Measurements from ENCODE around the gene ZCWPW1.
A peak's percentile ranks its signal among the peaks of the same experiment; 100 is the strongest.
"Not testable (repeated sequence)": the region's sequence is repeated elsewhere in the genome, so short reads cannot be mapped to it uniquely, and the experiment has no call there.

Gene ZCWPW1

GRCh38 chr7:100371561-100372171 is 56.8 kb downstream of the ZCWPW1 start:
- no peak for DNase-seq

- DNase-seq = no peak
Observed at GRCh38 chr7:100370746-100371145, 57.8 kb downstream of the ZCWPW1 start.

GRCh38 chr7:100370303-100370702 is 58.2 kb downstream of the ZCWPW1 start:
- DNase-seq = peak in 1 of 2 experiments; percentile 42

DNA sequence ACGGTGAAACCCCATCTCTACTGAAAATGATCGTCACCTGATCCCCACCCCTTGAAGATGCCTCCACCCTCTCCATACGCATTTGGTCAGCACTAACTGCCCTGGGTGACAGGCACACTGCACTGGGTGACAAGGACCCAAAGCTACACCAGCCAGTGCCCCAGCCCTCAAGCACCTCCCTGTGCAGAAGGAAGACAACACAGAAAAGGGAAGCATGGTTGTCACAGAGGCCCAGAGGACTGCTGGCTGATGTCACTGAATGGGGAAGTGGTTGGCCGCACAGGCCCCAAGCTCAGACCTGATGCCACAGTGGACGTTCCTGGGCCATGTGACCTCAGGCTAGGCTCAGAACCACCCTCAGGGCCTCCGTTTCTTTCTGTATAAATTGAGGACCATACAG is 59.4 kb downstream of the ZCWPW1 start:
- DNase-seq = no peak

DNA sequence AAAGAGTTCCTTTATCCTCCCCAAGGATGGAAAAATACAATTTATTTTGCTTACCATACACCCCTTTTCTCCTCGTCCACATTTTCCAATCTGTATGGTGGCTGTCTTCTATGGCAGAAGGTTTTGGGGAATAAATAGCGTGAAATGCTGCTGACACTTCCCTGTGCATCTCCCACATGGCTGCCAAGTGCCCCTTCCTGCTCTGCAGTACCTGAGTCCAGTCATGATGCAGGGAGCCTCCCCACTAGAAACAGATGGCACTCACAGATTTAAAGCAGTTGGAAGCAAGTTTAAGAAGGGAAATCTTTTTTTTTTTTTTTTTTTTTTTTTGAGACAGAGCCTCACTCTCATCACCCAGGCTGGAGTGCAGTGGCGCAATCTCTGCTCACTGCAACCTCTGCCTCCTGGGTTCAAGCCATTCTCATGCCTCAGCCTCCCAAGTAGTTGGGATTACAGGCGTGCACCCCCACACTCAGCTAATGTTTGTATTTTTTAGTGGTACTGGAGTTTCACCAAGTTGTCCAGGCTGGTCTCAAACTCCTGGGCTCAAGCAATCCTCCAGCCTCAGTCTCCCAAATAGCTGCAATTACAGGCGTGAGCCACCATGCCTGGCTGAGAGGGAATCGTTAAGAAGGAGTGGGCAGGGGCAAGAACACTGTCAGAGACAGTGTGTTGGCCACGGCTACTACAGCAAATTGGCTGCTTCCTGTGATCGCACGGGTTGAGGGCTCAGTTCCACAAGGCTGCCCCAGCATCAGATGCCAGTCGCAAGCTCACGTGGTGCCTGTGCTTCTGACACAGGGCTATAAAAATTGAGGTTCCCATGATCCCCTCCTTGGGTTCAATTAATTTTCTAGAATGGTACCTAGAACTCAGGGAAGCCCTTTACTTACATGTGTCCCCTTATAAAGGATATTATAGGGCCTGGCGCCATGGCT is 60.6 kb downstream of the ZCWPW1 start:
- DNase-seq = no peak

GRCh38 chr7:100367251-100367620 is 61.3 kb downstream of the ZCWPW1 start:
- DNase-seq = no peak

DNA sequence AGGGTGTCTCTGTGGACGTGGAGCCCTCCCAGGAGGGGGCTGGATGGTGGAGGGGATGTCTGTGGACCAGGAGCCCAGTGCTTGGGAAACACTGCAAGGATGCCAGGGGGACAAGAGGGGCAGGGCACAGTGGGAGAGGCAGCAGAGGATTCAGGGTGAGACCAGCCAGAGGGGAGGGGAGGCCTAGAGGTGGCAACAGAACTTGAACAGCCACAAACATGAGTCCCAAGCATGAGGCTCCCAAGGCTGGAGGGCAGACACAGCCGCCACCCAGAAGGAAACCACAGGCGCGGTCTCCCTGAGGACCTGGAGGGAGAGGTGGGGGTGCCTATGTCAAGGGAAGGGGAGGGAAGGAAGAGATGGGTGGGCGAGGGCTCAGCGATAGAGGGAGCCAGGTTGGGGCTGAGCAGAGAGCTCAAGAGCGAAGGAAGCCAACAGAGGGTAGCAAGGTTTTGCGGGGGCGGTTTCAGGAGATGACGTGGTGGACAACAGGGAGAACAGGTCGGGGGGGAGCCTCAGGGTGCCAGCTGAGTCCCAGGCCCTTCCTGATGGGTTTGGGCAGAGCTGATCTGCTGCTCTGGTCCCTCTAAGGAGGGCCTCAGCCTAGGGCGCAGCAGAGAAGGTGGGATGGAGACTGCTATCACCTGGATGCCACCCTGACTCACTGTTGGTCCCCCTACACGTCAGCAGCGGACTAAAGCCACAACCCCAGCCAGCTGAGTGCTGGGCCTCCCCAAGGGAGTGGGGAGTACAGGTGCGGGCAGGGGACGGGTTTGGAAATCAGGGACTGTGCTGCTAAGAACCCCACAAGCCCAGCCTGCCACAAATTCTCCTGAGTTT is 61.9 kb downstream of the ZCWPW1 start:
- no peak for DNase-seq

DNA sequence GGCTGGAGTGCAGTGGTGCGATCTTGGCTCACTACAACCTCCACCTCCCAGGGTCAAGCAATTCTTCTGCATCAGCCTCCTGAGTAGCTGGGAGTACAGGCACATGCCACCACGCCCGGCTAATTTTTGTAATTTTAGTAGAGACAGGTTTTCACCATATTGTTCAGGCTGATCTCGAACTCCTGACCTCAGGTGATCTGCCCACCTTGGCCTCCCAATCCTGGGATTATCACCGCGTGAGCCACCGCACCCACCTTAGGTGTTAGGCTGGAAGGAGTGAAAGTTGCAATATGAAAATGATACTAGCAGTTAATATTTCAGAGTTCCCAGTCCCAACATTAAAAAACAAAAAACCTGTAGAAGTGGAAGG is 62.5 kb downstream of the ZCWPW1 start:
- DNase-seq = not testable (repeated sequence)

GRCh38 chr7:100364480-100364879 is 64.0 kb downstream of the ZCWPW1 start:
- no peak for DNase-seq

DNA sequence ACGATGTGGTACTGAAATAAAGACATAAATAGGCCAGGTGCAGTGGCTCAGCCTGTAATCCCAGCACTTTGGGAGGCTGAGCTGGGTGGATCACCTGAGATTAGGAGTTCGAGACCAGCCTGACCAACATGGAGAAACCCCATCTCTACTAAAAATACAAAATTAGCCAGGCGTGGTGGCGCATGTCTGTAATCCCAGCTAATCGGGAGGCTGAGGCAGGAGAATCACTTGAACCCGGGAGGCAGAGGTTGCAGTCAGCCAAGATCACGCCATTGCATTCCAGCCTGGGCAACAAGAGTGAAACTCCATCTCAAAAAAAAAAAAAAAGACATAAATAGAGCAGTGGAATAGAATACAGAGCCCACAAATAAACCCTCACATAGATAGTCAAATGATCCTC is 64.7 kb downstream of the ZCWPW1 start:
- DNase-seq = not testable (repeated sequence)

DNA sequence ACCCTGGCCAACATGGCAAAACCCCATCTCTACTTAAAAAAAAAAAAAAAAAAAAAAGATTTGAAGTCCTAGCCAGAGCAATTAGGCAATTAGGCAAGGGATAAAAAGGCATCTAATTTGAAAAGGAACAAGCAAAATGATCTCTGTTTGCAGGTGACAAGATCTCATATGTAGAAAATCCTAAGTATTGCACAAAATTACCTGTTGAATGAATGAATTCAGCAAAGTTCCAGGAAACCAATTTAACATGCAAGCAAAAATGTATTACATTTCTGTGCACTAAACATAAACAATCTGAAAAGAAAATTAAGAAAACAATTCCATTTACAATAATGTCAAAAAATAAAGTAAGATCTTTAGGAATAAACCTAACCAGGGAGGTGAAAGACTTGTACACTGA is 65.4 kb downstream of the ZCWPW1 start:
- no peak for DNase-seq

DNA sequence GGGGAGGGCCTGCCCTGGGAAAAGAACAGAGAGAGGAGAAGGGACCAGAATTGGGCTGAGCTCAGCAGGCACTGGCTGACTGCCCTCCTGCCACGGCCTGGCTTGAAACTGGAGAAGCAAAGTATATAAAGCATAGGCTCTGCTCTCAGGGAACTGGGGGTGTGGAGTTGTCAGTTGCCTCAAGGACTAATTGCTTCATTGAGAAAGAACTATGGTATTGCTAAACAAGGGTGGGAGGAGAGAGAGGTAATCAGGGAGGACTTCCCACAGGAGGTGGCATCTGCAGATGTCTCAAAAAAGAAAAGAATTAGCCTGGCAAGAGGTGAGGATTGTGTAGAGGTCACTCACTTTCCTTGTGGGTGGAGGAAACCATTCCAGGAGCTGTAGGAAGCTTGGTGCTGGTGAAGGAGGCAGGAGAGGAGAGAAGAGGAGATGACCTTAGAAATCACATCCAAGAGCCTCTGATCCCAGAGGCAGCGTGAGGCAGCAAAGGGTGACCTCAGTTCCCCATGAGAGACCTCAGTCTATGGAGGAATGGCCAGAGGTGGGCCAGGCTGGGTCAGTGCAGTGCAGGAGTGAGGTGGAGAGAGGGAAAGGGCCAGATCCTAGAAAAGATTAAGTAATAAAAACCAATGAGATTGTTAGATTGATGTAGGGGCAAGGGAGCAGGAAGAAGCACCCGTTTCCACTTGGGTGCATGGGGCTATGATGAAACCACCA is 68.2 kb downstream of the ZCWPW1 start:
- DNase-seq = no peak

- DNase-seq = no peak
Observed at GRCh38 chr7:100358857-100359212, 69.7 kb downstream of the ZCWPW1 start.

DNA sequence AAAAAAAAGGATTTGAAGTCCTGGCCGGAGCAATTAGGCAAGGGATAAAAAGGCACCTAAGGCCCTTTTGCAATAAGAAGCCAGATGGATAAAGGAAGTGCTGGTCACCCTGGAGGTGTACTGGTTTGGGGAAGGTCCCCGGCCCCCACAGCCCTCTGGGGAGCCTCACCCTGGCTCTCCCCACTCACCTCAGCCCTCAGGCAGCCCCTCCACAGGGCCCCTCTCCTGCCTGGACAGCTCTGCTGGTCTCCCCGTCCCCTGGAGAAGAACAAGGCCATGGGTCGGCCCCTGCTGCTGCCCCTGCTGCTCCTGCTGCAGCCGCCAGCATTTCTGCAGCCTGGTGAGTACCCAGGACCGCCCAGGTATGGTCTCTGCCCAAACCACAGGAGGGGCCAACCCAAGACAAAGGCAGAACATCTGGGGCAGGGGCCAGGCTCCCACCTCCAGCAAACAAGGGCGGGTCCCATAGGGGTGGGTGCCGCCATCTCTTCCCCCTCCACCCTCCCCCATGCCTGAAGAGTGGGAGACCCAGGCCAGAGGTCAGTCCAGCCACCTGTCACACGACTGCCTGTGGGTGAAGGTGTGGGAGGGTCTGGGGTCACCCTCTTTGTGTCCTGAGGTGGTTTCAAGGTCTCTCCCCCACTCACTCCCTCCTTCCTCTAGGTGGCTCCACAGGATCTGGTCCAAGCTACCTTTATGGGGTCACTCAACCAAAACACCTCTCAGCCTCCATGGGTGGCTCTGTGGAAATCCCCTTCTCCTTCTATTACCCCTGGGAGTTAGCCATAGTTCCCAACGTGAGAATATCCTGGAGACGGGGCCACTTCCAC is 70.3 kb downstream of the ZCWPW1 start, which contains the start of gene PILRB:
TSS of gene PILRB (plus strand) at position 91 of the 830 bp plus-strand sequence. CDS start at position 277, 186 bp downstream.
- DNase-seq = no peak

DNA sequence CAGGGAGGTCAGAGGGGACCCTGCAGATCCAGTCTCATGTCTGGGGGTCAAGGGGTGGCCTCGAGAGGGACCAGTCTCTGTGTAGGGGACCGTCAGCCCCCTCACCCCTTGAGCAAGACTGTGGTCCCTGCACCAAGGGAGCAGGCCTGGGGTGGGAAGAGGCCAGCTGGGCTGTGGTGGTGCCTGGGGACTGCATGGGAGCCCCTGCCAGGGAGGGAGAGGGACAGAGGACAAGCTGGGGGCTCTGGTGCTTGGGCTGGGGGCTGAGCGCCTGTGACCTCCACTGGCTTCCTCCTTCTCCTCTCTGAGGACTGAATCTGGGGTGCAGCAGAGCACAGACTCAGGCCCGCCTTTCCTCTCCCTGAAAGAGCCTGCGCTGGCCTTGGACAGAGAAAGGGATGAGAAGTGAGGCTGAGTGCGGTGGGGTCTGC is 71.4 kb downstream of the ZCWPW1 start:
- no peak for DNase-seq

DNA sequence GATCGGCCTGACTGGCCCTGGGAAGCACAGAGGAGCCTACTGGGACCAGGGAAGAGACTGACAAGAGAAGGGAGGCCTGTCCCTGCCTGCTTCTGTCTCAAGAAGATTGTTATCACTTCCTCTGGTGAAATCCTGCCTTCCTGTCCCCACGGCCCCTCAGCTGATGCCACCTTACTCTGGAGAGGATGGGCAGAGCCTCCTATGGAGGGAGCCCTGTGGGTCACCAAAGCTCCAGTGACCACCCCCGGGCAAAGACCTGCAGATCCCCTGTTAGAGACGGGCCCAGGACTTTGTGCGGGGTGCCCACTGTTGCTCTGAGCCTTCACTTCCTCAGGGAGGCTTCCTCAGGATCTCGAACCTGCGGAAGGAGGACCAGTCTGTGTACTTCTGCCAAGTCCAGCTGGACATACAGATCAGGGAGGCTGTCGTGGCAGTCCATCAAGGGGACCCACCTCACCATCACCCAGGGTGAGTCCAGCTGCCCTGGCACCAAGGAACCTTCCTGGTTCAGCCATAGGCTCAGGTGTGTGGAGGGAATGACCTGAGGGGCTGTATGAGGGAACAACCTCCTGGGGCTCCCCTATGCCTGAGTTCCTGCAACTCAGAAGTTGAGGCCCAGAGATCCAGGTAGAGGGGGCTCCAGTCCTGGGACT is 72.0 kb downstream of the ZCWPW1 start:
- no peak for DNase-seq

- DNase-seq = no peak
Observed at GRCh38 chr7:100353685-100354330, 74.7 kb downstream of the ZCWPW1 start.

DNA sequence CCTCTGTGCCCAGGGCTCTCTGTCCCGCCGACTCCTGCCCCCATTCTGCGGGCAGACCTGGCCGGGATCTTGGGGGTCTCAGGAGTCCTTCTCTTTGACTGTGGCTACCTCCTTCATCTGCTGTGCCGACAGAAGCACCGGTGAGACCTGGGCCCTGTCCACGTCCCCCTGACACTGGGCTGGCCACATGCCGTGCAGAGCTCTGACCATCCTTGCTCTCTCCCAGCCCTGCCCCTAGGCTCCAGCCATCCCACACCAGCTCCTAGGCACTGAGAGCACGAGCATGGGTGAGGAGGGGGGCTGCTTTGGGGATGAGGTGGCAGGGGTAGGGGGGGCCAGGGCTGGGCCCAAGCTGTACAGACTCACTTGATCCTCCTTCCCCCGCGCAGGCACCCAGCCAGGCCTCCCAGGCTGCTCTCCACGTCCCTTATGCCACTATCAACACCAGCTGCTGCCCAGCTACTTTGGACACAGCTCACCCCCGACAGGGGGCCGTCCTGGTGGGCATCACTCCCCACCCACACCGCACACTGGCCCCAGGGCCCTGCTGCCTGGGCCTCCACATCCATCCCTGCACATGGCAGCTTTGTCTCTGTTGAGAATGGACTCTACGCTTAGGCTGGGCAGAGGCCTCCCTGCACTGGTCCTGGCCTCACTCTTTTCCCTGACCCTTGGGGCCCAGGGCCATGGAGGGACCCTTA is 75.4 kb downstream of the ZCWPW1 start:
- no peak for DNase-seq

GRCh38 chr7:100352230-100352781 is 76.2 kb downstream of the ZCWPW1 start:
- not testable (repeated sequence) for DNase-seq

DNA sequence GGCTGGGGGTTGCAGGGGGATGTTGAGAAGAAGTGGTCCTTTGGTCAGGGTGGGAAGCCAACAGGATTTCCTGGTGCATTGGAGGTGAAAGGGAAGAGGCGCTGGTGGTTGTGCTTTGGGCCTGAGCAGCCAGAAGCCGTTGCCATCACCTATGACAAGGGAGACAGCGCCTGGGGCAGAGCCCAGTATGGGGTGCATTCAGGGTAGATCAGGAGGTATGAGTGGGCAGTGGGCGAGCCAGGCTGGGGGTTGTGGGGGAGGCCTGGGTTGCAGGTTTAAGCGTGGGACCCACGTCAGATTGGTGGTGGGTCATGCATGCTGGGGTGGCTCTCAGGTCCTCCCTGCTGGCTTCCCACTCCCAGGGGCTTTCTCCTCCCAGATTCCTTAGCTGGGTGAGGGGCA is 76.8 kb downstream of the ZCWPW1 start:
- no peak for DNase-seq
